ENCODE results near the gene IFITM1.
"Not testable (repeated sequence)": the region's sequence is repeated elsewhere in the genome, so short reads cannot be mapped to it uniquely, and the experiment has no call there.

IFITM1 gene

DNA sequence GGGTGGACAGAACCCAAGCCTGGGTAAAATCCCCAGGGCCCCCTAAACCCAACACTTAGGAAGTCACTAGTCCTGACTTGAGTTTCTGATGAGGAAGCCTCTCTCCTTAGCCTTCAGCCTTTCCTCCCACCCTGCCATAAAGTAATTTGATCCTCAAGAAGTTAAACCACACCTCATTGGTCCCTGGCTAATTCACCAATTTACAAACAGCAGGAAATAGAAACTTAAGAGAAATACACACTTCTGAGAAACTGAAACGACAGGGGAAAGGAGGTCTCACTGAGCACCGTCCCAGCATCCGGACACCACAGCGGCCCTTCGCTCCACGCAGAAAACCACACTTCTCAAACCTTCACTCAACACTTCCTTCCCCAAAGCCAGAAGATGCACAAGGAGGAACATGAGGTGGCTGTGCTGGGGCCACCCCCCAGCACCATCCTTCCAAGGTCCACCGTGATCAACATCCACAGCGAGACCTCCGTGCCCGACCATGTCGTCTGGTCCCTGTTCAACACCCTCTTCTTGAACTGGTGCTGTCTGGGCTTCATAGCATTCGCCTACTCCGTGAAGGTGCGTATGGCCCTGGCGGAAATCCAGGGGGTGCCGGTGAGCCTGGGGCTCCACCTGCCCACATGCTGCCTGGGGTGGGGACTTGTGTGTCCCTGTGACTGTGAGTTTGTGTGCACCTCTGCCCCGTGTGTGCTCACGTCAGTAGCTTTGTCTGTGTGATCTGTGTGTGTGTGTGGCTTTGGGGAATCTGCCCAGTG lies at the start of gene IFITM1:
TSS of gene IFITM1 (plus strand) at position 254 of the 767 bp plus-strand sequence. CDS start at position 385, 131 bp downstream.
- peak; percentile 27 for DNase-seq

DNA sequence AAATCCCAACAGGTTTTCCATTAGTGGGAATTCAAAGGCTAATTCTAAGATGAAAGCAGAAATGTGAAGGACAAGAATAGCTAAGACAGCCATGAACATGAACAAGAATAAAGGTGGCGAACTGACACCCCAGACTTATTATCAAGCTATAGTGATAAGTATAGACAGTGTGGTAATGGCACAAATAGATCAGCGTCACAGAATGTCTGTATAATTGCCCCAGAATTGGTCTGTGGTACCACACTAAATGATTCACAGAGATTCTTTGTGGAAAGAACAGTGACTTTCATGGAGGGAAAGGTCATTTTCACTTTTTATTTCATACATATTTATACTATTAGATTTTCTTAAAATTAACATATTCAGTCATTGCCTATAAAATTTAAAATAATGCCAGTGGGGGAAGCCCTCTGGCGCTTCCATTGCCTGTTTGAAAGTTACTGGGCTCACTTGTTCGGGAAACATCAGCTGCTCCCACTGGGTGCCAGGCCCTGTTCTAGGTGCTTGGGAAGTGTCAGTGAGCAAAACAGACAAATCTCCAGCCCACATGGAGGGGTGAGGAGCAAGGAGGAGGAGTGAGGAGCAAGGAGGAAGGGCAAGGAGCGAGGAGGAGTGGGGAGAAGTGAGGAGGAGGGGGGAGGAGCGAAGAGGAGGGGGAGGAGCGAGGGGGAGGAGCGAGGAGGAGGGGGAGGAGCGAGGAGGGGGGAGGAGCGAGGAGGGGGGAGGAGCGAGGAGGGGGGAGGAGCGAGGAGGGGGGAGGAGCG lies 47.0 kb upstream of the IFITM1 start:
- DNase-seq, result no peak

DNA sequence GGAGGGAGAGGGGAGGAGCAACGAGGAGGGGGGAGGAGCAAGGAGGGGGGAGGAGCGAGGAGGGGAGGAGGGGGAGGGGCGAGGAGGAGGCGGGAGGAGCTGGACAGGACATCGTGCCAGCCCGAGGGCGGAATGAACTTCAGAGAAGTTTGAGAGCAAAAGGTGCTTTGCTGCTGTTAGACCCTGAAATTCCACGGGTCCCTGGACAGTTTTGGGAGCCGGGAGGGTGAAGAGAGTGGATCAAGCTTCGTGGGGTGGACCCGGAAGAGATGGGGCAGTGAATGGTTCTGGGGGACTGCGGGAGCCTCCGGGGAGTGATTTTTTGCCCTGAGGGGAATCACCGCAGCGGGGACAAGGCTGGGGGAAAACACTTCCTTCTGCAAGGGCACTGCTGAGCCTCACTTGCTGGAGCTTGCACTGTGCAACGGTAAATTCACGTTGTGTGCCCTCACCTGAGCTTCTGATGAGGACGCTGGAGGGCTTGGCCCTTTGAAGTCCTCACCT lies 46.3 kb upstream of the IFITM1 start:
- no peak for DNase-seq

DNA sequence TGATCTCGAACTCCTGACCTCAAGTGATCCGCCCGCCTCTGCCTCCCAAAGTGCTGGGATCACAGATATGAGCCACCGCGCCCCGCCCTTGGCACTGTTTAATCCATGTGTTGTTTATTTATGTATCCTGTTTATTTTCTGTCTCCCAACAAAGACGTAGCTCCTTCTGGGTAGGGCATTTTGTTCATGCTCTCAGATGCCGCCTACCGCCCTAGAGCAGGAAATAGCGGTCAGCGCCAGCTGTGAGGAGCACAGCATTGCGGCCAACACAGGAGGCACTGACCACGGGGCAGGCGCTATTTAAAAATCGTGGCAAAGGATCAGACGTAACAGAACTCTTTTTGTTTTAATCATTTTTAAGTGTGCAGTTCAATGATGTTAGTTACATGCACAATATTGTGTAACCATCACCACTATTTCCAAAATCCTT lies 45.1 kb upstream of the IFITM1 start:
- DNase-seq, result not testable (repeated sequence)

DNA sequence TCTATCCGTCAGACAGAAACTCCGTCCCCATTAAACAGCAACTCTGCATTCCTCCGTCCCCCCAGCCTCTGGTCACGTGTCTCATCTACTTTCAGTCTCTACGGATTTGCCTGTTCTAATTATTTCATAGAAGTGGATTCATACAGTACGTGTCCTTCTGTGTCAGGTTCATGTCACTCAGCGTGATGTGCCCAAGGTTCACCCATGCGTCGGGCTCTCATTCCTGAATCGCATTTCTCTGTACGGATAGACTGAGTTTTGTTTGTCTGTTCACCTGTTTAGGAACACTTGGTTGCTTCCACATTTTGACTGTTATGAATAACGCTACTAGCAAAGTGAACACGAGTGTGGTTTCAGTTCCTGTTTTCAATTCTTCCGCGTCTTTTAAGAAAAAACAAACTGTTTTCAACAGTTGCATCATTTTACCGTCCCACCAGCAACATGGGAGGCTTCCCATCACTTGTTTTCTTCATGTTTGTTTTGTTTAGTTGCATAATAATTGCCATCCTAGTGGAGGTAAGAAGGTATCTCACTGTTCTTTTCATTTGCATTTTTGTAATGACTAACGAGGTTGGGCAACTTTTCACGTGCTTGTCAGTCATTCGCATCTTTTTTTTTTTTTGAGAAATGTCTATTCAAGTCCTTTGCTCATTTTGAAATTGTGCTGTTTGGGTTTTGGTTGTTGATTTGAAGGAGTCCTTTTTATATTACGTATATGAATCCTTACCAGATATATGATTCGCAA lies 44.5 kb upstream of the IFITM1 start:
- no peak for DNase-seq

DNA sequence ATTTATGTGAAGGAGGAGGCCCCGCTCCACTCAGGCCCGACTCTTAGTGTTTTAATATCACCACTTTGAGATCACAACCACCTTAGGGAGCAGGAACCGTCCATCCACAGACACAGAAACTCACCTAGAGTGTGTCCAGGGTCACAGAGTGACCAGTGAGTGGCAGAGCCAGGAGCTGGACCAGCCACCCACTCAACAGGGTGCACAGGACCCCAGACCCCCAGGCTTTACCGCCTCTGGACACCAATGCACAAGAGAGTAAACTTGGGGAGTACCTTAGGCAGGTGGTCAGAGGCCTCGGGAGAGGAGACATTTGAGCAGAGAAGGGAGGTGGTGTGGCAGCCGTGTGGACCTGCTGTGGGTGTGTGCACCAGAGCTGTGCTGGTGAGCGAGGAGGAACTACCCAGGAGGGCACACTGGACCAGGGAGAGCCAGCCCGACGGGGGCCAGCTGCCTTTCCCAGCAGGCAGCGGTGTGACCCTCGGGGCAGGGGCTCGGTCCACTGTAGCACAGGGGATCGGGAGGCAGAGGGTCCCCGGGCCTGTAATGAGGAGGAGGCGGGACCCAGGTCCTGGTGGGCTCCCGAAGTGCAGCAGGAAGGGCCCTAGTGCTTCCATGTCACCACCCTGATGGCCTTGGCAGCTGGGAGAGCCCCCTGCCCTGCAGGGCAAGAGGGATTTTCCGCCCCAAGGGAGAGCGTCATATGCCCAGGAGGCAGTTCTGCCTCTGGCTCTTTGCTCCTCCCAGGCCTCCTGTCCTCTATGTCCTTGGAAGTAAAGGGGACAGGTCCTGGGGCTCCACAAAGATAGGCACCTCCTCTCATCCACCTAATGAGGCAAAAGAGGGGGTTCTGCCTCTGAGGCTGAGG lies 43.2 kb upstream of the IFITM1 start:
- no peak for DNase-seq

DNA sequence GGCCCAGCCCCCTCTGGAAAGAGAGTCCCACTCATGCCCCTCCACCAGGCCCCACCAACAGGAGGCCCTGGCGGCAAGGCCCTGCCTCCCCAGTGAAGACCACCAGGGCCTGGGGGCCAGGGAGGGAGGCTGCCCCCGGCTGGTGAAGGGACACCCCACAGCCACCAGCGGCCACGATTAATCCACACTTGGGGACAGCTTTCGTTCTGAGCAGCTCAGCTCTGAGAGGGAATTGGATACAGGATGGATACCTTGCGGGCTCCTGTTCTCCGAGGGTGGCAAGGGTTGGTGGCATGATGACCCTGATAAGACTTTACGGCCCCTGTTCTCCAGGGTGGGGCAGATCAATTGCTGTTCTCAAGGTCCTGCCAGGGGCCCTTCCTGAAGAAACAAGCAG lies 42.5 kb upstream of the IFITM1 start:
- no peak for DNase-seq

DNA sequence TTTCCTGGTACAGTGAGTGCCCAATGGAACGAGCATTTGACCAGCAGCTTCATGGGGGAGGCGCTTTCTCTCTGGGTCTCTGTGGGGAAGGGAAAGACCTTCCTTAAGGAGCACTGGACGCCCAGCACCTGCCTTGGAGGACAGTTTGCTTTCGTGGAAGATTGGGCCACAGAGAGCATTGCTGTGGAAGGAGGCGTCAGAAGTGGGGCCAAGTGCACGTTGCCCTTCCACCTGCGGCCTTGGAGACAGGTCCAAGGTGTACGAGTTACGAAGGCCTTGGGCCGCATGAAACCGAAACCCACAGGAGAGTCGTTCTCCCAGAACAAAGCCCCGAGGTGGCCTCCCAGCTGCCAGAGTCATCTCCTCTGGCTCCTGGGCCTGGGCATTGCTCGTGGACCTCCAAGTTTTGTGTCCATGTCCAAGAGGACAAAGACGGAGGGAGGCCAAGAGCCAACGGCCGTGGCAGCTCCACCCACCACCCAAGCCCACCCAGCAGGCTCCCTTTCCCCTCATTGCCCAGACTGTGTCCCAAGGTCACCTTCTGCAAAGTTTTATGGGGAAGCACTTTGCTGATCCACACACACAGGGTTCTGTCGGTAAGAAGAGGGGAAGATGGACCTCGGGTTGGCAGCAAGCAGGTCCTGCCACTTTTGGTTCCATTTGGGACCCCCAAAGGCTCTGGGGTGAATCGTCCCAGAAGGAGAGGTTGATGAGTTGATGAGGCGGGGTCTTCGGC lies 41.5 kb upstream of the IFITM1 start:
- DNase-seq, result no peak

DNA sequence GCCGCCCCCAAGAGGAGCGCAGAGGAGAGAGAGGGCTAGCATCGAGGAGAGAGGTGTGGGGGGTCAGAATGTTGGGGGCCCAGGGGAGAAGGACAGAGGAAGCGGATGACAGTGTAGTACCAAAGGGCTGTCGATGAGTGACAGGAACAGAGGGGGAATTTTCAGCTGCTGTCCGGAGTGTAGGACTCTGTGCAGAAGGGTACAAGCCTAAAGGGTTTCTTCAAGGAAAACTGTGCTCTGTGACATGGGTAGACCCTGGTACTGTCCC lies 41.0 kb upstream of the IFITM1 start:
- no peak for DNase-seq

DNA sequence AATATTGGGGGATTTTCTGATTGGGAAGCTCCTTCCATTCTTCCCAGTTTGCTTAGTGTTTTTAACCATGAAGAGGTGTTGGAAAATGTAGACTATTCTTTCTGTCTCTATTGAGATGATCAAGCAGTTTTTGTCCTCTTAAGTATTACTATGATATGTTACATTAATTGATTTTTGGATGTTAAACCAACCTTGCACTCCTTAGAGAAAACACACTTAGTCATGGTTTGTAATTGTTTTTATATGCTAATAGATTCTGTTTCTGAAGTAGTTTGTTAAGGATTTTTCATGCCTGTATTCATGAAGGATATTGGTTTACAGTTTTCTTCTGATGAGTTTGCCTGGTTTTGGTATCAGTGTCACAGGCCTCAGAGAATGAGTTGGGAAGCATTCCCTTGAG lies 37.6 kb upstream of the IFITM1 start:
- DNase-seq, result no peak

DNA sequence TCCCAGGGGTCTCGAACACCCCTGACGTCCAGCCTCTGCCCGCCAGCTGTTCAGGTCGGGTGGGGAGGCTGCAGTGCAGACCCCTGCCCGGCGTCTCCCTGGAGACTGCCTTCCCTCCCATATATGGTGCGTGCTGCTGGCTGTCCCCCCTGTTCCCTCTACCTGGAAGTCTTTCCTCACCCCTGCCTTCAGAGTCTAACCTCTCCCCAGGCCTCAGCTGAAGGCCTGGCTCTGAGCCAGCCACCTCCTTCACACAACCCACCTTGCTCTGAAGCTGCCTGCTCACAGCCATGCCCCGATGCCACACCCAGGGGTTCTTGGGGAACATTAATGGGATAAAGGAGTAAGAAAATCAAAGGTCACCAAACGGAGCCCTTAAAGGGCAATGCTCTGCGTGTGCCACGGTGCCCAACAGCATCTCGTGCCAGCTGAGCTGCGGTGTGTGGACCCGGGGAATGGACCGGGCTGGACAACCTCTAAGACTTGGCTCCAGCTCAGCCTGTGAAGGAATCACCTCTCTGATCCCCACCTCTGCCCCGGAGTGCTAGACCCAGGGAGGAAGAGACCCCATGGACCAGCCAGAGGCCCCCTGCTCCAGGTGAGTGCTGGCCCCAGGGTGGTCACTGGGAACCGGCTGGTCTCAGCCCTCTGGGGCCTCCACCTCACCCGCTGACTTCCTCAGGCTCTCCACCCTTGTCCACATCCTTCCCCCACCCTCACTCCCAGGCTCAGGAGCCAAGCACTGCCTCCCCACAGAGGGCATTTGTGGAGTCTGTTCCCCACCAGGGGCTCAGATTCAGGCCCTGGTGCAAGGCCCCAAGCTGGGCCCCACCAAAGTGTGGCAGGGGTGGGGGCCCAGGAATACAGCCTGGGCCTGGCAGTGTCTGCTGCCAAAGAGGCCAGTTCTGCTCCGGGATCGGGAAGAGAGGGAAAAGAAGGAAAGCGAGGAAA lies 35.6 kb upstream of the IFITM1 start, which contains the start of gene NLRP6:
TSS of gene NLRP6 (plus strand) at position 407 of the 951 bp plus-strand sequence. CDS start at position 570, 163 bp downstream.
- DNase-seq, result no peak

DNA sequence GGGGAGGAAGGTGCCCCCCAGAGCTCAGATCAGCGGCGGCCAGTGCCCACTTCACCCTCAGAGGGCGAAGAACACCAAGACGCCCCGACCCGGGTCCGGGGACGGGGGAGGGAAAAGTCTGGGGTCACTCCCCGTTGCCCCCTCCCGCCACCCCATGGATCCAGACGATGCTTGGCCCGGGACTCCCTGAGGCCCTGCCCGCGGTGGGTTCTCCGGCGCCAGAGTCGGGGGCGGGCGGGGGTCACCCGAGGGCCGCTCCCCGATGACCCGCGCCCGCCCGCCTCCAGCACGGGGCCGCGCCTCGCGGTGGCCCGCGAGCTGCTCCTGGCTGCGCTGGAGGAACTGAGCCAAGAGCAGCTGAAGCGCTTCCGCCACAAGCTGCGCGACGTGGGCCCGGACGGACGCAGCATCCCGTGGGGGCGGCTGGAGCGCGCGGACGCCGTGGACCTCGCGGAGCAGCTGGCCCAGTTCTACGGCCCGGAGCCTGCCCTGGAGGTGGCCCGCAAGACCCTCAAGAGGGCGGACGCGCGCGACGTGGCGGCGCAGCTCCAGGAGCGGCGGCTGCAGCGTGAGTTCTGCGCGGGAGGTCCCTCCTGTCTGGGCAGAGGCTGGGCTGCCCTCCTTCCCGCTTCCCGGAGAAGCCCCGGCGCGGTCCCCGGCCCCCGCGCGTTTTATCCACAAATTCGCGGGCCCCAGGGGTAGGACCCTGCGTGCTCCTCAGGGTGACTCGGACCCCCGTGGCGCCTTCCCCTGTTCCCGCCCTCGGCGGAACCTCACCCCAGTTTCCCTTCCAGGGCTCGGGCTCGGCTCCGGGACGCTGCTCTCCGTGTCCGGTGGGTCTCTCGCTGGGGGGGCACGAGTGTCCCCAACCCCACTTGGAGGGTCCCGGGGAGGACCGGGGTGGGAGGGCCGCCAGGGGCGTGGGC lies 34.5 kb upstream of the IFITM1 start:
- DNase-seq, result no peak

DNA sequence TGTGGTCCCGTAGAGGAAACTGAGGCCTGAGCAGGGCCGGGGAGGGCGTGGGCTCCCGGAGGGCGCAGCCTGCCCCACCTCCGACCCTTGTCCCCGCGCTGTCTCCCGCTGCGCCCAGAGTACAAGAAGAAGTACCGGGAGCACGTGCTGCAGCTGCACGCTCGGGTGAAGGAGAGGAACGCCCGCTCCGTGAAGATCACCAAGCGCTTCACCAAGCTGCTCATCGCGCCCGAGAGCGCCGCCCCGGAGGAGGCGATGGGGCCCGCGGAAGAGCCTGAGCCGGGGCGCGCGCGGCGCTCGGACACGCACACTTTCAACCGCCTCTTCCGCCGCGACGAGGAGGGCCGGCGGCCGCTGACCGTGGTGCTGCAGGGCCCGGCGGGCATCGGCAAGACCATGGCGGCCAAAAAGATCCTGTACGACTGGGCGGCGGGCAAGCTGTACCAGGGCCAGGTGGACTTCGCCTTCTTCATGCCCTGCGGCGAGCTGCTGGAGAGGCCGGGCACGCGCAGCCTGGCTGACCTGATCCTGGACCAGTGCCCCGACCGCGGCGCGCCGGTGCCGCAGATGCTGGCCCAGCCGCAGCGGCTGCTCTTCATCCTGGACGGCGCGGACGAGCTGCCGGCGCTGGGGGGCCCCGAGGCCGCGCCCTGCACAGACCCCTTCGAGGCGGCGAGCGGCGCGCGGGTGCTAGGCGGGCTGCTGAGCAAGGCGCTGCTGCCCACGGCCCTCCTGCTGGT lies 33.7 kb upstream of the IFITM1 start:
- DNase-seq, result no peak

DNA sequence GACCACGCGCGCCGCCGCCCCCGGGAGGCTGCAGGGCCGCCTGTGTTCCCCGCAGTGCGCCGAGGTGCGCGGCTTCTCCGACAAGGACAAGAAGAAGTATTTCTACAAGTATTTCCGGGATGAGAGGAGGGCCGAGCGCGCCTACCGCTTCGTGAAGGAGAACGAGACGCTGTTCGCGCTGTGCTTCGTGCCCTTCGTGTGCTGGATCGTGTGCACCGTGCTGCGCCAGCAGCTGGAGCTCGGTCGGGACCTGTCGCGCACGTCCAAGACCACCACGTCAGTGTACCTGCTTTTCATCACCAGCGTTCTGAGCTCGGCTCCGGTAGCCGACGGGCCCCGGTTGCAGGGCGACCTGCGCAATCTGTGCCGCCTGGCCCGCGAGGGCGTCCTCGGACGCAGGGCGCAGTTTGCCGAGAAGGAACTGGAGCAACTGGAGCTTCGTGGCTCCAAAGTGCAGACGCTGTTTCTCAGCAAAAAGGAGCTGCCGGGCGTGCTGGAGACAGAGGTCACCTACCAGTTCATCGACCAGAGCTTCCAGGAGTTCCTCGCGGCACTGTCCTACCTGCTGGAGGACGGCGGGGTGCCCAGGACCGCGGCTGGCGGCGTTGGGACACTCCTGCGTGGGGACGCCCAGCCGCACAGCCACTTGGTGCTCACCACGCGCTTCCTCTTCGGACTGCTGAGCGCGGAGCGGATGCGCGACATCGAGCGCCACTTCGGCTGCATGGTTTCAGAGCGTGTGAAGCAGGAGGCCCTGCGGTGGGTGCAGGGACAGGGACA lies 32.9 kb upstream of the IFITM1 start:
- no peak for DNase-seq

DNA sequence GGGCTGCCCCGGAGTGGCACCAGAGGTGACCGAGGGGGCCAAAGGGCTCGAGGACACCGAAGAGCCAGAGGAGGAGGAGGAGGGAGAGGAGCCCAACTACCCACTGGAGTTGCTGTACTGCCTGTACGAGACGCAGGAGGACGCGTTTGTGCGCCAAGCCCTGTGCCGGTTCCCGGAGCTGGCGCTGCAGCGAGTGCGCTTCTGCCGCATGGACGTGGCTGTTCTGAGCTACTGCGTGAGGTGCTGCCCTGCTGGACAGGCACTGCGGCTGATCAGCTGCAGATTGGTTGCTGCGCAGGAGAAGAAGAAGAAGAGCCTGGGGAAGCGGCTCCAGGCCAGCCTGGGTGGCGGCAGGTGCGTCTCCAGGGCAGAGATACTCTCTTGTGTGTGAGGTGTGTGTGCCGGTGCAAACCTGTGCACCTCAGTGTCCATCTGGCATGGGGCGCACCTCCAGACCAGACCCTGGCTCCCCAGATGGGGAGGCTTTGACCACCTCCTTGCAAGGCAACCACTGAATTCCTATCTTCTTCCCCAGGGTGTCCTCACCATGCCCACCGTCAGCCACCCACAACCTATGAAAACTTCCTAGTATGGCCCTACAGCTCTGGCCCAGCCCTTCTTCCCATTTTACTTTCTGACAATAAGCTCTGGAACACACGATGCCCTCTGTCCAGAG lies 32.2 kb upstream of the IFITM1 start:
- DNase-seq, result no peak

DNA sequence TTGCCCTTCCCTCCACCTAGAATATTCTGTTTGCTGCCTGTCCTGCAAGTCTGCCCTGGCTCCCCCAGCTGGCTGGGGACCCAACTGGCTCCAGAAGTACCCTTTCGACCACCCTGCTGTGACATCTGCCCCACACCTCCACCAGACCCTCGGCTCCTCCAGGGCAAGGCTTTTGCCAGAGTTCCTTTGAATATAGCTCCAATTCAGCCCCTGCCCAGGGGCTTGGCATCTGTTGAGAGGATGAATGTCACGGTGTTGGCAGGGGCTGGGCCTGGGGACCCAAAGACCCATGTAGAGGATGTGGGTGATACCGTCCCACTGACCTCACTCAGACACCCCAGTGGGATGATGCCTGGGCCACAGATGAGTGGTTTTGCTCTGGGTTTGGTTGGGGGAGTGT lies 31.7 kb upstream of the IFITM1 start:
- DNase-seq, result no peak

All from right hindlimb (tissue), 1 donor.